K562 (cell line): ENCODE results near the gene KCNH2. TPM values are rescaled to one million over a fixed set of nuclear protein-coding genes. Genes with fewer than 3 reads are reported as not detected.

Experiments used
- CBFB ChIP-seq: sonication (generic); formaldehyde crosslinking; IDR thresholded peaks from 2 replicates; pipeline ENCODE4 v1.4.0; 2020; ENCODE audit warnings: mild to moderate bottlenecking, missing genetic modification reagents
- CBX2 ChIP-seq: fragments of 200-600 bp; sonication (generic); IDR thresholded peaks from one replicate; pipeline ENCODE4 v1.6.1; 2012; ENCODE audit warnings: mild to moderate bottlenecking, low read length, inconsistent platforms; ENCODE audit not compliant: insufficient read depth, poor library complexity, severe bottlenecking
- CTBP1 ChIP-seq: fragments of 450-650 bp; IDR thresholded peaks from 2 replicates; pipeline ENCODE4 v1.6.1; 2016; ENCODE audit warnings: borderline replicate concordance
- EGR1 ChIP-seq: fragments of 450-650 bp; conservative IDR thresholded peaks from 2 replicates; pipeline ENCODE4 v1.6.1; 2017; ENCODE audit warnings: mild to moderate bottlenecking
- ELK1 ChIP-seq: sonication (generic); formaldehyde crosslinking; IDR thresholded peaks from 2 replicates; pipeline ENCODE4 v1.8.1; 2022; ENCODE audit warnings: missing genetic modification reagents
- HMG20A ChIP-seq: fragments of 450-650 bp; formaldehyde crosslinking; conservative IDR thresholded peaks from 2 replicates; pipeline ENCODE4 v1.4.0; 2020; ENCODE audit warnings: mild to moderate bottlenecking, mixed read lengths
- IRF1 ChIP-seq: sonication (generic); formaldehyde crosslinking; IDR thresholded peaks from 2 replicates; pipeline ENCODE4 v1.8.0; 2022; ENCODE audit warnings: missing genetic modification reagents, mild to moderate bottlenecking, borderline replicate concordance
- MBD1 ChIP-seq: fragments of 250-450 bp; sonication (Bioruptor Pico); IDR thresholded peaks from 2 replicates; pipeline ENCODE4 v1.8.0; 2022; ENCODE audit warnings: inconsistent platforms
- NFYB ChIP-seq: IDR thresholded peaks from 2 replicates; pipeline ENCODE4 v1.6.1; 2011; ENCODE audit warnings: mild to moderate bottlenecking, moderate library complexity; ENCODE audit not compliant: insufficient read length; ENCODE audit errors: extremely low read depth
- NKRF ChIP-seq: fragments of 450-650 bp; IDR thresholded peaks from 2 replicates; pipeline ENCODE4 v1.6.1; 2016; ENCODE audit warnings: borderline replicate concordance
- PBX2 ChIP-seq, 2 experiments: IDR thresholded peaks in 1 of 2; conservative IDR thresholded peaks in 1 of 2; 2 replicates each; pipeline ENCODE4 v1.6.1; 2016; ENCODE audit warnings: low read depth in 2 of 2, mild to moderate bottlenecking in 1 of 2, missing compliant biosample characterization in 1 of 2, missing genetic modification characterization in 1 of 2, moderate library complexity in 1 of 2
- POLR2A ChIP-seq: fragments of 450-650 bp; conservative IDR thresholded peaks from 2 replicates; pipeline ENCODE4 v1.6.1; 2016
- POLR2H ChIP-seq: IDR thresholded peaks from 2 replicates; pipeline ENCODE4 v1.6.1; 2016; ENCODE audit warnings: missing genetic modification characterization, low read depth, mild to moderate bottlenecking, control low read depth, missing compliant biosample characterization, moderate library complexity
- SPI1 ChIP-seq: IDR thresholded peaks from 2 replicates; pipeline ENCODE4 v1.6.1; 2011; ENCODE audit warnings: low read depth, low read length, control low read depth, borderline replicate concordance
- TAF7 ChIP-seq: fragments of 450-650 bp; IDR thresholded peaks from 2 replicates; pipeline ENCODE4 v1.6.1; 2016; ENCODE audit warnings: missing genetic modification characterization, missing compliant biosample characterization
- THRA ChIP-seq: fragments of 450-650 bp; IDR thresholded peaks from 2 replicates; pipeline ENCODE4 v1.6.1; 2017; ENCODE audit warnings: mild to moderate bottlenecking, moderate library complexity
- ZNF217 ChIP-seq: sonication (generic); formaldehyde crosslinking; IDR thresholded peaks from 2 replicates; pipeline ENCODE4 v1.8.0; 2022; ENCODE audit warnings: mild to moderate bottlenecking, missing genetic modification reagents
- ZNF780A ChIP-seq: fragments of 250-450 bp; sonication (Bioruptor Pico); IDR thresholded peaks from 2 replicates; pipeline ENCODE4 v1.5.0; 2021; ENCODE audit warnings: mild to moderate bottlenecking
- polyA plus RNA-seq, 8 experiments: library from polyadenylated mRNA; depleted of rRNA in 4 of 8; stranded (reverse) in 5 of 8; unstranded in 3 of 8; fragments of >200 nt; fragmentation: Nextera tagmentation in 2 of 8; fragmentation: Illumina TruSeq in 1 of 8; extraction: Ambion mirVana in 2 of 8; extraction: Trizol in 1 of 8; gene quantifications; 2 replicates each; pipeline versions ENCODE4 v1.2.1 to v1.2.3, GENCODE V29; 2011 to 2014; ENCODE audit warnings: inconsistent platforms in 1 of 8, missing spikeins in 1 of 8
- total RNA-seq, 7 experiments: library from RNA; depleted of rRNA in 6 of 7; stranded (reverse); fragments of >200 nt in 6 of 7; fragmentation: Illumina TruSeq in 2 of 7; extraction: Trizol in 2 of 7; gene quantifications; 2 replicates each; pipeline versions ENCODE4 v1.2.1 to v1.2.3, GENCODE V29; 2011 to 2021; ENCODE audit warnings: low replicate concordance in 1 of 7

KCNH2 gene
- total and polyA plus RNA-seq, 9 of the 15 experiments (the other 6 are each of a cell fraction or from before 2014, with no cell fraction given) = 18.1 to 368 (median 218) TPM

- TF ChIP-seq THRA = no peak
- TF ChIP-seq ZNF780A = no peak
- TF ChIP-seq TAF7 (tag) = peak; percentile 44
- TF ChIP-seq IRF1 = peak; percentile 58; the same call in 1 of the 2 replicates
- no peak for TF ChIP-seq NKRF
- no peak for TF ChIP-seq CBX2
- peak; percentile 74; the same call in 1 of the 2 replicates for TF ChIP-seq CBFB (CRISPR knock-in tag)
- peak; percentile 90; the same call in 1 of the 2 replicates for TF ChIP-seq CTBP1
- TF ChIP-seq NFYB = no peak
- no peak for TF ChIP-seq MBD1 (CRISPR knock-in tag)
- TF ChIP-seq PBX2 (CRISPR knock-in tag; IDR thresholded peaks at IDR 0.05; ENCODE audit: low read depth) = no peak
- TF ChIP-seq PBX2 (tag; conservative IDR thresholded peaks at IDR 0.05; ENCODE audit: low read depth) = no peak
- TF ChIP-seq POLR2A = peak; percentile 68
- TF ChIP-seq HMG20A = no peak
- TF ChIP-seq ELK1 (CRISPR knock-in tag) = no peak
- TF ChIP-seq EGR1 = peak; percentile 65
- TF ChIP-seq ZNF217 = no peak
- TF ChIP-seq POLR2H = no peak
- peak; percentile 67; the same call in 1 of the 2 replicates for TF ChIP-seq SPI1
Observed at GRCh38 chr7:151017953-151018420, 39.9 kb upstream of the KCNH2 start (continued).
